Renal cortex interstitium (tissue), 11 donors: ENCODE measurements around the gene CLDN5. TPM values are rescaled to one million over a fixed set of nuclear protein-coding genes. Genes with fewer than 3 reads are reported as not detected.

Source experiments
- DNase-seq, 11 donors: peaks; one replicate each; pipeline ENCODE4 v3.0.0-alpha.2; 2013; ENCODE audit warnings: low read depth in 9 of 11, low spot score in 4 of 11; ENCODE audit errors: extremely low read depth in 1 of 11
- polyA plus RNA-seq, 3 donors: library from polyadenylated mRNA; unstranded; fragments of 120-200 nt; gene quantifications; one replicate each; pipeline ENCODE4 v1.2.1, GENCODE V29; 2013; ENCODE audit not compliant: insufficient read length in 3 of 3

The CLDN5 gene
- polyA plus RNA-seq, 3 donors: 16.3 to 40.9 (median 40.7) TPM

GRCh38 chr22:19516378-19517170 is 7.6 kb downstream of the CLDN5 start:
- DNase-seq: no peak

GRCh38 chr22:19515654-19516377 is 8.4 kb downstream of the CLDN5 start:
- DNase-seq: no peak

GRCh38 chr22:19514831-19515565 is 9.2 kb downstream of the CLDN5 start:
- DNase-seq: no peak

GRCh38 chr22:19513823-19514222 is 10.4 kb downstream of the CLDN5 start:
- DNase-seq: no peak

GRCh38 chr22:19510919-19511341 is 13.3 kb downstream of the CLDN5 start:
- no peak for DNase-seq

GRCh38 chr22:19509923-19510322 is 14.3 kb downstream of the CLDN5 start:
- no peak for DNase-seq

GRCh38 chr22:19509191-19509590 is 15.0 kb downstream of the CLDN5 start:
- DNase-seq: no peak

- no peak for DNase-seq
Measured at GRCh38 chr22:19508024-19508776, 16.0 kb downstream of the CLDN5 start.

- DNase-seq: no peak
Measured at GRCh38 chr22:19507534-19507861, 16.7 kb downstream of the CLDN5 start.

GRCh38 chr22:19506212-19506611 is 18.0 kb downstream of the CLDN5 start:
- DNase-seq: no peak

GRCh38 chr22:19505735-19506126 is 18.5 kb downstream of the CLDN5 start:
- no peak for DNase-seq

- DNase-seq: no peak
Measured at GRCh38 chr22:19504900-19505734, 19.1 kb downstream of the CLDN5 start.

- DNase-seq: no peak
Measured at GRCh38 chr22:19503869-19504268, 20.3 kb downstream of the CLDN5 start.

GRCh38 chr22:19503367-19503766 is 20.8 kb downstream of the CLDN5 start:
- DNase-seq: no peak

GRCh38 chr22:19501897-19502447 is 22.2 kb downstream of the CLDN5 start:
- DNase-seq: no peak

- no peak for DNase-seq
Measured at GRCh38 chr22:19499880-19500242, 24.3 kb downstream of the CLDN5 start.

GRCh38 chr22:19499236-19499879 is 24.9 kb downstream of the CLDN5 start:
- no peak for DNase-seq

- DNase-seq: no peak
Measured at GRCh38 chr22:19498866-19499190, 25.4 kb downstream of the CLDN5 start.
